OCI-LY3 (cell line): Measurements from ENCODE around the gene STT3B.

Experiments used
- H2AFZ ChIP-seq: fragments of 200-600, 300-600 bp; shearing (Covaris generic); 2 replicates; pipeline ENCODE4 v1.6.0; 2014; ENCODE audit warnings: antibody characterized with exemption, low read depth, low read length
- H3K27ac ChIP-seq: fragments of 200-600, 300-600 bp; sonication (generic); 2 replicates; pipeline ENCODE4 v1.5.1; 2014; ENCODE audit warnings: mild to moderate bottlenecking, low read length, moderate library complexity, mixed read lengths
- H3K27me3 ChIP-seq: fragments of 200-600, 300-600 bp; sonication (generic); 2 replicates; pipeline ENCODE4 v1.6.1; 2014; ENCODE audit warnings: low read depth, low read length, mixed read lengths
- H3K36me3 ChIP-seq: fragments of 200-600, 300-600 bp; sonication (generic); replicated peaks from 2 replicates; pipeline ENCODE3; 2014; ENCODE audit warnings: low read depth, low read length, mixed read lengths
- H3K4me1 ChIP-seq: fragments of 300-600, 200-600 bp; sonication (generic); 2 replicates; pipeline ENCODE4 v1.6.1; 2014; ENCODE audit warnings: low read length, mixed read lengths
- H3K4me2 ChIP-seq: fragments of 200-600, 300-600 bp; sonication (generic); 2 replicates; pipeline ENCODE4 v1.6.1; 2014; ENCODE audit warnings: low read length, mixed read lengths
- H3K4me3 ChIP-seq: fragments of 300-600, 200-600 bp; sonication (generic); 2 replicates; pipeline ENCODE4 v1.5.1; 2014; ENCODE audit warnings: antibody characterized with exemption, mild to moderate bottlenecking, low read length, moderate library complexity
- H3K79me2 ChIP-seq: fragments of 300-600, 200-600 bp; shearing (Covaris generic); 2 replicates; pipeline ENCODE4 v1.6.1; 2014; ENCODE audit warnings: mild to moderate bottlenecking, low read length, mixed read lengths
- H3K9ac ChIP-seq: fragments of 300-600, 200-600 bp; shearing (Covaris generic); 2 replicates; pipeline ENCODE4 v1.6.0; 2014; ENCODE audit warnings: mild to moderate bottlenecking, low read length, moderate library complexity
- H3K9me3 ChIP-seq: fragments of 200-600, 300-600 bp; shearing (Covaris generic); 2 replicates; pipeline ENCODE4 v1.6.1; 2014; ENCODE audit warnings: low read length, mixed read lengths; ENCODE audit not compliant: insufficient read depth
- H4K20me1 ChIP-seq: fragments of 200-600, 300-600 bp; sonication (generic); 2 replicates; pipeline ENCODE4 v1.6.1; 2016; ENCODE audit warnings: low read length, mixed read lengths; ENCODE audit not compliant: insufficient read depth
- EZH2phosphoT487 ChIP-seq: fragments of 200-600 bp; shearing (Covaris generic); IDR thresholded peaks from 2 replicates; pipeline ENCODE4 v1.6.1; 2018; ENCODE audit warnings: antibody characterized with exemption, mixed run types, low read depth
- TF ChIP-seq, protein P1 (sequence below): fragments of 200-600, 300-600 bp; sonication (generic); IDR thresholded peaks from 2 replicates; pipeline ENCODE4 v1.5.1; 2014; ENCODE audit warnings: antibody characterized with exemption, low read length, low read depth

The STT3B gene

DNA sequence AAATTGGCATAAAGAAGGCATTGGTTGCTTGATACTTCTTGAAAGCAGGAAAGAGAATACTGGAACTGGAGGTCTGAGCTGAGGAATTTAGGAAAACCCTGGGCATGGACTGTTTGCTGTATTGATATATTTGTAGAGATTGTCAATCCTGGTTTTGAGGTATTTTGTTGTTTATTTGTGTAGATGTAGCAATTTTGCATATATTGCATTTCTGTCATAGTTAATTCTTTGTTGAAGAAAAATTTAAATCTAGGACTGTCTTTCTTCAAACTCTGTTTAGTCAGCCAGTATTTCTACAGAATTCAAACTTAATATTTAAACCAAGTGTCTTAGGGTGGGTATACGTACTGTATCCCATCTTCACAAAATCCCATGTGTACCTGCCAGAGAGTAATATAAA is 9.5 kb downstream of the STT3B start:
- Histone ChIP-seq H3K4me1 (peaks cover 18% of the 10 kb centered on the region), H3K79me2 (peaks cover 100% of the 10 kb centered on the region), H3K27me3 (no peaks in the 10 kb centered on the region), H3K4me2 (no peak overlapping the region), H2AFZ (no peak overlapping the region), H3K9ac (no peak overlapping the region), H4K20me1 (peaks cover 97% of the 10 kb centered on the region), H3K27ac (no peak overlapping the region), H3K4me3 (no peak overlapping the region), H3K9me3 (no peaks in the 10 kb centered on the region), H3K36me3 (peaks cover 24% of the 10 kb centered on the region)
- no peak for TF ChIP-seq EZH2phosphoT487
- TF ChIP-seq, protein P1, sequence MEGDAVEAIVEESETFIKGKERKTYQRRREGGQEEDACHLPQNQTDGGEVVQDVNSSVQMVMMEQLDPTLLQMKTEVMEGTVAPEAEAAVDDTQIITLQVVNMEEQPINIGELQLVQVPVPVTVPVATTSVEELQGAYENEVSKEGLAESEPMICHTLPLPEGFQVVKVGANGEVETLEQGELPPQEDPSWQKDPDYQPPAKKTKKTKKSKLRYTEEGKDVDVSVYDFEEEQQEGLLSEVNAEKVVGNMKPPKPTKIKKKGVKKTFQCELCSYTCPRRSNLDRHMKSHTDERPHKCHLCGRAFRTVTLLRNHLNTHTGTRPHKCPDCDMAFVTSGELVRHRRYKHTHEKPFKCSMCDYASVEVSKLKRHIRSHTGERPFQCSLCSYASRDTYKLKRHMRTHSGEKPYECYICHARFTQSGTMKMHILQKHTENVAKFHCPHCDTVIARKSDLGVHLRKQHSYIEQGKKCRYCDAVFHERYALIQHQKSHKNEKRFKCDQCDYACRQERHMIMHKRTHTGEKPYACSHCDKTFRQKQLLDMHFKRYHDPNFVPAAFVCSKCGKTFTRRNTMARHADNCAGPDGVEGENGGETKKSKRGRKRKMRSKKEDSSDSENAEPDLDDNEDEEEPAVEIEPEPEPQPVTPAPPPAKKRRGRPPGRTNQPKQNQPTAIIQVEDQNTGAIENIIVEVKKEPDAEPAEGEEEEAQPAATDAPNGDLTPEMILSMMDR: no peak

DNA sequence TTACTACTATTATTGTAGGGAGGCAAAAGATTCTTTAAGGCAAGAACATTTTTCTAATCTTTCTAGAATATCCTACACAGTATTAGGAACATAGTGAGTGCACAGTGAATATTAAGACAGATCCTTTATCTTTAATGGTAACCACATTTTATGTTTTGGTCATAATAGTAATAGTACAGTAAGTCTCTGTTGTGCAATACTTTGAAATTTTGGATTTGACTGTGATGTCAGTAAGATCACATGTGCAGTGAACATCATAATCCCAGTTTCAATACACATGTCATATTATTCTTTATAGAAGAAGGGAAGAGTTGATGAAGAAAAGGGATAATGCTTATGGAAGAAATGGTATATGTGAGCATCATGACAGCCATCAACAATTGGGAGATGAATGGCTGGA is 10.7 kb downstream of the STT3B start:
- H3K4me3 ChIP-seq: no peak overlapping the region
- no peak overlapping the region for H3K27ac ChIP-seq
- no peaks in the 10 kb centered on the region for H3K27me3 ChIP-seq
- no peak overlapping the region for H3K9ac ChIP-seq
- H3K79me2 ChIP-seq: peaks cover 100% of the 10 kb centered on the region
- H3K4me1 ChIP-seq: peaks cover 14% of the 10 kb centered on the region; the same call in 1 of the 2 replicates
- H2AFZ ChIP-seq: no peak overlapping the region
- H4K20me1 ChIP-seq: peaks cover 96% of the 10 kb centered on the region
- H3K36me3 ChIP-seq: peaks cover 14% of the 10 kb centered on the region
- H3K9me3 ChIP-seq: no peaks in the 10 kb centered on the region
- H3K4me2 ChIP-seq: no peak overlapping the region
- TF ChIP-seq, protein P1: no peak
- TF ChIP-seq EZH2phosphoT487: no peak

DNA sequence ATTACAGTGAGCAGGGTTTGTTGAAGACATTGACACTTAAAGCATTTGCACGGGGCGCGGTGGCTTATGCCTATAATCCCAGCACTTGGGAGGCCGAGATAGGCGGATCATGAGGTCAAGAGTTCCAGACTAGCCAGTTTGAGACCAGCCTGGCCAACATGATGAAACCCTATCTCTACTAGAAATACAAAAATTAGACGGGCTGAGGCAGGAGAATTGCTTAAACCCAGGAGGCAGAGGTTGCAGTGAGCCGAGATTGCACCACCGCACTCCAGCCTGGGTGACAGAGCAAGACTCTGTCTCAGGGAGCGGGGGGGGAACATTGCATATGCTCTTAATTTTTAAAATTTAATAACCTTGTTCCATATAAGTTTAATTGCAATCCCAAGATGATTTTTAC is 11.9 kb downstream of the STT3B start:
- peaks cover 94% of the 10 kb centered on the region for H4K20me1 ChIP-seq
- no peak overlapping the region for H3K9ac ChIP-seq
- peaks cover 10% of the 10 kb centered on the region; the same call in 1 of the 2 replicates for H3K4me1 ChIP-seq
- H2AFZ ChIP-seq: no peak overlapping the region
- no peak overlapping the region for H3K4me3 ChIP-seq
- H3K79me2 ChIP-seq: peaks cover 100% of the 10 kb centered on the region
- H3K27ac ChIP-seq: no peak overlapping the region
- H3K27me3 ChIP-seq: no peaks in the 10 kb centered on the region
- peaks cover 11% of the 10 kb centered on the region for H3K36me3 ChIP-seq
- H3K9me3 ChIP-seq: no peaks in the 10 kb centered on the region
- TF ChIP-seq, protein P1: no peak
- TF ChIP-seq EZH2phosphoT487: no peak
- no peak overlapping the region for H3K4me2 ChIP-seq

DNA sequence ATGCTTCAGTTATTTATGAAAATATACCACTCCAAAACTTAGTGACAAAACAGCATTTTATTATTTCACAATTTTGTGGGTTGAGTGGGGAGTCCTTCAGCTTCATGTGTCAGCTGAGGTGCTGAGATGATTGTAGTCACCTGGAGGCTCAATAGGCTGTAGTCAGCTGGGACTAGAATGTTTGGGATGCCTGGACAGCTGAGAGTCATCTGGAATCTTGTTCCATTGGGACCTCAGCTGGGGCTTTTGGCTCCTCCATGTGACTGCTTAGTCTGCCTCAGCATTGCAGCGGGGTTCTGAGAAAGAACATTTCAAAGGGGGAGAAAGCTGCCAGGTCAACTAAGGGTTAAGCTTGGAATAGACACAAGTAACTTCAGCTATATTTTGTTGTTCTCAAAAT is 13.4 kb downstream of the STT3B start:
- Histone ChIP-seq H3K4me3 (no peak overlapping the region), H3K4me1 (peaks cover 13% of the 10 kb centered on the region; the same call in 1 of the 2 replicates), H4K20me1 (peaks cover 94% of the 10 kb centered on the region), H3K36me3 (peaks cover 11% of the 10 kb centered on the region), H3K9me3 (no peaks in the 10 kb centered on the region), H3K79me2 (peaks cover 100% of the 10 kb centered on the region), H3K27me3 (no peaks in the 10 kb centered on the region), H3K27ac (no peak overlapping the region), H3K4me2 (no peak overlapping the region), H2AFZ (no peak overlapping the region), H3K9ac (no peak overlapping the region)
- TF ChIP-seq, protein P1: no peak
- TF ChIP-seq EZH2phosphoT487: no peak
